Epithelial cell of esophagus (primary cell): ENCODE results near the gene PPP1R3D.
"Not testable (repeated sequence)": the region's sequence is repeated elsewhere in the genome, so short reads cannot be mapped to it uniquely, and the experiment has no call there.

Experiments used
- DNase-seq: peaks from one replicate; pipeline ENCODE4 v3.0.0; 2010; ENCODE audit warnings: low read depth
- H3K4me3 ChIP-seq: 2 replicates; pipeline ENCODE4 v1.5.1; 2011; ENCODE audit warnings: mild to moderate bottlenecking, low read length, control low read depth
- TF ChIP-seq, protein P1 (sequence below): IDR thresholded peaks from 2 replicates; pipeline ENCODE4 v1.5.1; 2011; ENCODE audit warnings: low read depth, mild to moderate bottlenecking, low read length, control low read depth, inconsistent platforms; ENCODE audit not compliant: insufficient read depth; ENCODE audit errors: missing control alignments

Gene PPP1R3D

DNA sequence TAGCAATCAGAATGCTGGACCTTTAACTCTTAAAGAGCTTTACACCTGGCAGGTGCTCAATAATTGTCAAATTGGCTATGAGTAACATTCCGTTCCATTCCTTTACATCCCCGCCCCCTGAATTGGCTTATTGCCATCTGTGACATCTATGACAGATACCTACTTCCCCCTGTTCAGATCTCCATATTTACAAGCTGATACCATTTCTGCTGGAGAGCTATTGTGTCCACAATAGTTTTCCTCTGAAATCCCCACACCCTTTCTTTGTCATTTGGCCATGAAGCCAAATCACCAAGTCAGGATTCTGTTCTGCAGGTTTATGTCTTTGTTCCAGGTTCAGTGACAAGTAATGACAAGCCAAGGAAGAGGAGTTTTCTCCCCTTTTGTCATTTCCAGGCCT lies 21.3 kb upstream of the PPP1R3D start:
- TF ChIP-seq, protein P1, sequence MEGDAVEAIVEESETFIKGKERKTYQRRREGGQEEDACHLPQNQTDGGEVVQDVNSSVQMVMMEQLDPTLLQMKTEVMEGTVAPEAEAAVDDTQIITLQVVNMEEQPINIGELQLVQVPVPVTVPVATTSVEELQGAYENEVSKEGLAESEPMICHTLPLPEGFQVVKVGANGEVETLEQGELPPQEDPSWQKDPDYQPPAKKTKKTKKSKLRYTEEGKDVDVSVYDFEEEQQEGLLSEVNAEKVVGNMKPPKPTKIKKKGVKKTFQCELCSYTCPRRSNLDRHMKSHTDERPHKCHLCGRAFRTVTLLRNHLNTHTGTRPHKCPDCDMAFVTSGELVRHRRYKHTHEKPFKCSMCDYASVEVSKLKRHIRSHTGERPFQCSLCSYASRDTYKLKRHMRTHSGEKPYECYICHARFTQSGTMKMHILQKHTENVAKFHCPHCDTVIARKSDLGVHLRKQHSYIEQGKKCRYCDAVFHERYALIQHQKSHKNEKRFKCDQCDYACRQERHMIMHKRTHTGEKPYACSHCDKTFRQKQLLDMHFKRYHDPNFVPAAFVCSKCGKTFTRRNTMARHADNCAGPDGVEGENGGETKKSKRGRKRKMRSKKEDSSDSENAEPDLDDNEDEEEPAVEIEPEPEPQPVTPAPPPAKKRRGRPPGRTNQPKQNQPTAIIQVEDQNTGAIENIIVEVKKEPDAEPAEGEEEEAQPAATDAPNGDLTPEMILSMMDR = no peak
- H3K4me3 ChIP-seq = no peak overlapping the region
- peak; percentile 76 for DNase-seq

GRCh38 chr20:59958626-59959025 lies 18.5 kb upstream of the PPP1R3D start:
- H3K4me3 ChIP-seq = peak overlapping the region; percentile 27
- TF ChIP-seq, protein P1 = no peak
- DNase-seq = no peak

DNA sequence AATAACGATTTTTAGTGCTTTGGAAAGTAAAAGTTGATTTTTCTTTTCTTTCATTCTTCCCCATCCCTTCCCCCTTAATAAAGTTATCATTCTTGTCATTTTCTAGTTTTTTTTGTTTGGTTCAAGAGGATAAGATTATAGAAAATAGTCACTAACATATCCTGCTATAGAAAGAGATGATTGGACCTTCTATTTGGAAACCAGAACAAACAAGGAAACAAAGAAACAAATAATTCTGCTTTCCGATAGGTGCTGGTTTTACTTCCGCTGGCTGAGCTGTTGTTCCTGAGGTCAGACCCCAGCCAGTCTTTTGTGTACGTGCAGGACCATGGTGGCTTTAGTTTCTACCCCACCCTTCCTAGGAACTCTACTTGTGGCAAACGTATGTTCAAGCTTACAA lies 18.0 kb upstream of the PPP1R3D start, which contains the start of gene CDH26:
Gene CDH26, plus strand, starts transcription at position 301 of the 400 bp plus-strand sequence. CDS start 304 bp downstream, outside the sequence.
- peak within 1 kb of the TSS; percentile 27 for H3K4me3 ChIP-seq
- DNase-seq = no peak
- TF ChIP-seq, protein P1 = no peak

DNA sequence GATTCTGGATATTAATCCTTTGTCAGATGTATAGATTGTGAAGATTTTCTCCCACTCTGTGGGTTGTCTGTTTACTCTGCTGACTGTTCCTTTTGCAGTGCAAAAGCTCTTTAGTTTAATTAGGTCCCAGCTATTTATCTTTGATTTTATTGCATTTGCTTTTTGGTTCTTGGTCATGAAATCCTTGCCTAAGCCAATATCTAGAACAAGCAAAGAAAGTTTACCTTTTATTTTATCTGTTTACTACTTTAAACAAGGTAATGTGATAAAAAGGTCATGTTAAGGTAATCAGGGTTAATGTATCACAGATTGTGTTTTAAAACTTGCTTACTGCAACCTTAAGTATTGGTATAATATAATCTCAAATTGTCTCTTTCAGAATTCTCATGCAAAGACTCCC lies 17.5 kb upstream of the PPP1R3D start:
- not testable (repeated sequence) for DNase-seq
- H3K4me3 ChIP-seq = peak overlapping the region; percentile 1

DNA sequence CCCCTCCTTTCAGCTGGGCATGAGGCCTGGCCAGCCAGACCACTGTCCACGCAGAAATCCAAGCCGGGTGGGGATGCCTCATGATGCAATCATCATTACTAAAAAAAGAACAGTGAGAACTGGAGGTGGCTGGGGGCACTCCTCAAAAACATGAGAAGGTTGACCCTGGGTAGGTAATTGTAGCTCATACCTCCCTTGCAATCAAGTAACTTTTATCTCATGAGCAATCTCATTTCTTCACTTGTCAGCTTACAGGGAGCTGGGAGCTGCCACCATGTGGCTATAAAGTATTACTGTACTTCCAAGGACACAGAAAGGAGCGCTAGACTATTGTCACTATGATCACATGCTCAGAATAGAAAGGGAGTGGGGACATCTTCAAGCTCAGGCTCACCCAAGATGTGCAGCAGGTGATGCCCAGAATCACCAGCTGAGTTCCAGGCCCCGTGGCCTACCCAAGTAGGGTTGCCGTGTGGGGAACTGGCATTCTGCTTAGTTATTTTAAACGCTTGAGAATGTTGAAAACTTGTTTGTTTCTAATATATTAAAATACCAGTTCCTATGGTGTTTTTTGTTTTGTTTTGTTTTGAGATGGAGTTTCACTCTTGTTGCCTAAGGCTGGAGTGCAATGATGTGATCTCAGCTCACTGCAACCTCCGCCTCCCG lies 15.2 kb upstream of the PPP1R3D start:
- peak; percentile 47 for DNase-seq
- TF ChIP-seq, protein P1 = peak; percentile 54
- no peak overlapping the region for H3K4me3 ChIP-seq

DNA sequence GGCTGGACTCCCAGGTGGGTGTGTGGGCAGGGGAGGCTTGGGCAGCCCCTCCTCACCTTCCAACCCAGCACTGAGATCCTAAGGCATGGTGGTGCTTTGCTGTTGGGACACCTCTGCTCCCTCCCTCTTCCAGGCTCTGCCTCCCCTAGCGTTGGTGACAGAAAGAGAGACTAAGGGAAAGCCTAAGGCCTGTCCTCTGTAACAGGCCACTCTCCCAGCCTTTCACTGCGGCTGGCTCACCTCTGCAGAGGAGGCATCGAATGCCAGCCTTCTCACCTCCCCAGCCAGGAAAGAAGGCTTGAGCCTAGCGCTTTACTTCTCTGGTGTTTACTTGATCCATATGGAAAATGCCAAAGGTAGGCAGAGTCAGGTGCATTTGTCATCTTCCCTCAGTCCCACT lies 14.6 kb upstream of the PPP1R3D start:
- DNase-seq = no peak
- TF ChIP-seq, protein P1 = no peak
- H3K4me3 ChIP-seq = no peak overlapping the region

GRCh38 chr20:59949911-59950310 lies 9.8 kb upstream of the PPP1R3D start:
- TF ChIP-seq, protein P1 = no peak
- DNase-seq = no peak
- H3K4me3 ChIP-seq = no peak overlapping the region
